ENCODE measurements around the gene WIPF2. TPM values are rescaled to one million over a fixed set of nuclear protein-coding genes. Genes with fewer than 3 reads are reported as not detected.

Gene WIPF2
- total RNA-seq, 4 donors from 2014 or later: 4.9 to 34.3 (median 8.6) TPM

DNA sequence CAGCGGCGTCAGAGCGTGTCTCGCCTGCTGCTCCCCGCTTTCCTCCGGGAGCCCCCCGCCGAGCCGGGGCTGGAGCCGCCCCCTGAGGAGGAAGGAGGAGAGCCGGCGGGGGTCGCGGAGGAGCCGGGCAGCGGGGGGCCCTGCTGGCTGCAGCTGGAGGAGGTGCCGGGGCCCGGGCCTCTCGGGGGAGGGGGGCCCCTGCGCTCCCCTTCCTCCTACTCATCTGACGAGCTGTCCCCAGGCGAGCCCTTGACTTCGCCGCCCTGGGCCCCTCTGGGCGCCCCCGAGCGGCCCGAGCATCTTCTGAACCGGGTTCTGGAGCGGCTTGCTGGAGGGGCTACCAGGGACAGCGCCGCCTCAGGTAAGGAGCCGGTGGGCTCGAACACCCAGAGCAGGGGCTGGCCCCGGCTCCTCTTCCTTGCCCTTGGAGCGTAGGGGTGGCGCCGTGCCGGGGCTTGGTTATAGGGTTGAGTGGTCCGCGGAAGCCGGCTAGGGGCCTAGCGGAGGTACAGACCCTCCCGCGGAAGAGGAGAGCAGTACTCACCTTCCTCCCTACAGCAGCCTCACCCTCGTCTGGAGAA lies 41.0 kb upstream of the WIPF2 start:
- intact Hi-C loops (cut with DNase I; ENCODE audit: low total_unique reads): no loop called here
- DNase-seq: no peak
- H3K9me3 ChIP-seq: no peaks in the 10 kb centered on the region
- peak overlapping the region in 1 of 2 donors; percentile 51 for H3K4me3 ChIP-seq
- no peak for TF ChIP-seq POLR2A (IDR thresholded peaks at IDR 0.05)
- TF ChIP-seq, protein P1, sequence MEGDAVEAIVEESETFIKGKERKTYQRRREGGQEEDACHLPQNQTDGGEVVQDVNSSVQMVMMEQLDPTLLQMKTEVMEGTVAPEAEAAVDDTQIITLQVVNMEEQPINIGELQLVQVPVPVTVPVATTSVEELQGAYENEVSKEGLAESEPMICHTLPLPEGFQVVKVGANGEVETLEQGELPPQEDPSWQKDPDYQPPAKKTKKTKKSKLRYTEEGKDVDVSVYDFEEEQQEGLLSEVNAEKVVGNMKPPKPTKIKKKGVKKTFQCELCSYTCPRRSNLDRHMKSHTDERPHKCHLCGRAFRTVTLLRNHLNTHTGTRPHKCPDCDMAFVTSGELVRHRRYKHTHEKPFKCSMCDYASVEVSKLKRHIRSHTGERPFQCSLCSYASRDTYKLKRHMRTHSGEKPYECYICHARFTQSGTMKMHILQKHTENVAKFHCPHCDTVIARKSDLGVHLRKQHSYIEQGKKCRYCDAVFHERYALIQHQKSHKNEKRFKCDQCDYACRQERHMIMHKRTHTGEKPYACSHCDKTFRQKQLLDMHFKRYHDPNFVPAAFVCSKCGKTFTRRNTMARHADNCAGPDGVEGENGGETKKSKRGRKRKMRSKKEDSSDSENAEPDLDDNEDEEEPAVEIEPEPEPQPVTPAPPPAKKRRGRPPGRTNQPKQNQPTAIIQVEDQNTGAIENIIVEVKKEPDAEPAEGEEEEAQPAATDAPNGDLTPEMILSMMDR (IDR thresholded peaks at IDR 0.05): no peak
- peaks cover 0 to 15% of the 10 kb centered on the region in 2 donors for H3K4me1 ChIP-seq
- H3K36me3 ChIP-seq: no peaks in the 10 kb centered on the region
- no peaks in the 10 kb centered on the region for H3K27me3 ChIP-seq
- peak overlapping the region; percentile 18 to 33 for H3K27ac ChIP-seq

DNA sequence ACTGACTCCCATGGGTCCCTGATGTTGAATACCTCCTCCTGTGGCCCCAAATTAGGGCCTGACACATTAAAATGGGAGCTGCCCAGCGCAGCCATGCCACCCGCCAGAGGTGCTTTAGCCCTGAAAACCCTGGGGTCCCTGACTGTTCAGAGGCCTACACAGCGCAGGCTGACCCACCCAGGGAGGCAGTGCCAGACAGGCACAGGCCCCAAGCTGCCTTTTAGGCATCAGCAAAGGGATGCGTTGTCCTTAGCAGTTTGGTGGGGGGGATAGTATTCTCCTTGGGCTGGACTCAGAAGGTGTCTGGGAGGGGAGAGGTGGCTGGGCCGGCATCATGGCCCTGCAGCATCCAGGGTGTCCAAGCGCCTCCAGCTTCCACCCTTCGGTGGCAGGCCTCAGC lies 40.4 kb upstream of the WIPF2 start:
- no peaks in the 10 kb centered on the region for H3K9me3 ChIP-seq
- H3K27me3 ChIP-seq: no peaks in the 10 kb centered on the region
- DNase-seq: no peak
- intact Hi-C loops (cut with DNase I; ENCODE audit: low total_unique reads): no loop called here
- no peaks in the 10 kb centered on the region for H3K36me3 ChIP-seq
- TF ChIP-seq, protein P1 (IDR thresholded peaks at IDR 0.05): no peak
- TF ChIP-seq POLR2A (IDR thresholded peaks at IDR 0.05): no peak
- H3K4me3 ChIP-seq: no peak overlapping the region
- H3K4me1 ChIP-seq: peaks cover 0 to 15% of the 10 kb centered on the region in 2 donors
- H3K27ac ChIP-seq: no peak overlapping the region

DNA sequence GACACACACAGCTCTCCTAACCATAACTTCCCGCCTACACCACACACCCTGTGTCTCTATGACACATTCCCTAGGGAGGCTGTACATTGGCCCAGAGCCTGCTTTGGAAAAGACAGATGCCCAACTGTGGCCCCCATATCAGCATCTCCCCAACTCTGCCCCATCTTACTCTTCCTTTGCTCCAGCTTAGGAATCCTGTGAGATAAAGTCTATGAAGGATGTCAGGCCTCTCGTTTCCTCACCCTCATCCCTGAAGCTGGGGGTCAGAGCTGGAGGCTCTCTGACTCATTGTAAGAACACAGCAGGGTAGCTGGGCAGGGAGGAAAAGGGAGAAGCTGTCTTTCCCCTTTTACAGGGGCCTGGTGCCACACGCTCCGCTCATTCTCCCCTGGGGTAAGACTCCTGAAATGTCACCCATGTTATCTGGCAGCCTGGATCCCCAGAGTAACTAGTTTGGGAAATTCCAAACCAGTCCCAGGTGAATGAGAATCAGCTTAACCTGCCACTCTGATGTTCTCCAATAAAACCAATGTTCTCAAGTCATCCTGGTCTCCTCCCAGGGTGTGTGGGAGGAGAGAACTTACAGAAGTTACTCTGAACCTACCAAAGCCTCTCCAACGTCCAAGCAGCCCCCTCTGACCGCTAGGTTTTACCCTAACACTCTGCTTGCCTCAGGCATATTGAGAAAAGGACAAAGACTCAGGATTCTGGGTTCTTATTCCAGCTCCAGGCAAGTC lies 39.0 kb upstream of the WIPF2 start:
- intact Hi-C loops (cut with DNase I; ENCODE audit: low total_unique reads): no loop called here
- Histone ChIP-seq H3K36me3 (no peaks in the 10 kb centered on the region), H3K4me3 (no peak overlapping the region), H3K4me1 (peaks cover 0 to 15% of the 10 kb centered on the region in 2 donors), H3K27ac (peak overlapping the region in 1 of 2 donors; percentile 33), H3K27me3 (no peaks in the 10 kb centered on the region), H3K9me3 (no peaks in the 10 kb centered on the region)
- TF ChIP-seq, protein P1 (IDR thresholded peaks at IDR 0.05): no peak
- no peak for TF ChIP-seq POLR2A (IDR thresholded peaks at IDR 0.05)
- no peak for DNase-seq

DNA sequence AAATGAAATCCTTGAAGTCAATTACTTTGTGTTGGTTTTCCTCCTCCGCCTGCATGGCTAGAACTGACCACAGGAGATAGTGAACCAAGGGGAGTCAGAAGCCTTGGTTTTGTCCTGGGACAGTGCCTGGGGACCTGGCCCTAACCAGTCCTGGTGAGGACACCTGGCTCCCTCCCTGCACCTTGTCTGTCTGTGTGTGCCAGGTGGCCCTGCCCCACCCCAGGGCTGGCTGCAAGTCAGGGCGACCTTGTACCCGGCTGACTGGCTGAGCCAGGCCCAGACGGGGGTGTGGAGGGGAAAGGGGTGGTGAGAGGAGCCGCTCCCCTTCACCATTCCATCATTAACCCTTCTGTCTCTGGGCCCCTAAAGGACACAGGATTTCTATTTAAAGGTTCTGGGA lies 38.4 kb upstream of the WIPF2 start:
- TF ChIP-seq, protein P1 (IDR thresholded peaks at IDR 0.05): no peak
- TF ChIP-seq POLR2A (IDR thresholded peaks at IDR 0.05): no peak
- Histone ChIP-seq H3K27me3 (no peaks in the 10 kb centered on the region), H3K4me3 (no peak overlapping the region), H3K4me1 (peaks cover 0 to 15% of the 10 kb centered on the region in 2 donors), H3K27ac (no peak overlapping the region), H3K9me3 (no peaks in the 10 kb centered on the region), H3K36me3 (no peaks in the 10 kb centered on the region)
- DNase-seq: no peak
- intact Hi-C loops (cut with DNase I; ENCODE audit: low total_unique reads): no loop called here

DNA sequence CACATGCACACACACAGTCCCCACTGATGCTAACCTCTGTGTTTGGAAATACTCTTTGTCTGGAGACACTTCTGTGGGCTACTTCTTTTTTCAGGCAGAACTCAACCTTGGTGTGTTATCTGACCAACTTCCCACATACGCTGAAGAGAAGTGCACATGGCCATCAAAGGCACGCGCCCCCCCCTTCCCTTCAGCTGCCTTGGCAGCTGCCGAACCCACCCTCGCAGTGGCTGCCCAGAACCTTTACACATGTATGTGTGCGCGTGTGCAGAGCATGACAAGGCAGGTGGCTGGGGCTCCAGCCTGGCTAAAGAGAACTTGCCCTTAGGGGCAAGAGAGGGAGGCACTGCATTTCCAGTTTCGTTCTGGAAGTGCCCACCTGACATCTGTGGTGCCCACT lies 37.9 kb upstream of the WIPF2 start:
- Histone ChIP-seq H3K4me1 (peaks cover 0 to 15% of the 10 kb centered on the region in 2 donors), H3K4me3 (no peak overlapping the region)

More for the DNA sequence above, 37.9 kb upstream of the WIPF2 start:
- no peak overlapping the region for H3K27ac ChIP-seq
- intact Hi-C loops (cut with DNase I; ENCODE audit: low total_unique reads): no loop called here
- H3K9me3 ChIP-seq: no peaks in the 10 kb centered on the region
- H3K27me3 ChIP-seq: no peaks in the 10 kb centered on the region
- no peak for TF ChIP-seq POLR2A (IDR thresholded peaks at IDR 0.05)
- TF ChIP-seq, protein P1 (IDR thresholded peaks at IDR 0.05): no peak
- DNase-seq: no peak
- no peaks in the 10 kb centered on the region for H3K36me3 ChIP-seq
